Tibial artery (tissue), 4 donors: Measurements from ENCODE around the gene LAMC2.

ENCODE experiments used
- DNase-seq, 2 donors: peaks; one replicate each; pipeline ENCODE4 v3.0.0-alpha.2; 2019
- H3K27ac ChIP-seq, 2 donors: fragments of 200-600 bp; sonication (generic) in 1 of 2; 1 replicate in 1 of 2; 2 replicates in 1 of 2; pipeline ENCODE4 v1.5.1; 2018 to 2019; ENCODE audit warnings: mild to moderate bottlenecking in 1 of 2
- H3K27me3 ChIP-seq, 2 donors: fragments of 200-600 bp; sonication (generic) in 1 of 2; one replicate each; pipeline versions ENCODE4 v1.5.1 to v1.6.0; 2016 to 2019
- H3K36me3 ChIP-seq, 3 donors: fragments of 200-600 bp; sonication (generic) in 2 of 3; one replicate each; pipeline ENCODE4 v1.5.1; 2016 to 2019; ENCODE audit warnings: mild to moderate bottlenecking in 2 of 3
- H3K4me1 ChIP-seq, 4 donors: fragments of 200-600 bp; sonication (generic) in 2 of 4; 1 replicate in 3 of 4; 2 replicates in 1 of 4; pipeline ENCODE4 v1.5.1; 2016 to 2019
- H3K4me3 ChIP-seq, 2 donors: fragments of 200-600 bp; sonication (generic) in 1 of 2; 1 replicate in 1 of 2; 2 replicates in 1 of 2; pipeline ENCODE4 v1.5.1; 2018 to 2019; ENCODE audit warnings: mild to moderate bottlenecking in 2 of 2
- H3K9me3 ChIP-seq, 3 donors: fragments of 200-600 bp; sonication (generic) in 1 of 3; one replicate each; pipeline ENCODE4 v1.5.1; 2016 to 2019
- intact Hi-C: fragments of 100-400 bp; cut with DNase I; formaldehyde crosslinking; loops from one replicate; pipeline ENCODE4 v1.15.0; 2023; ENCODE audit warnings: low total_unique reads
- TF ChIP-seq, protein P1 (sequence below), 2 experiments: fragments of 200-600 bp in 1 of 2; fragments of 450-650 bp in 1 of 2; IDR thresholded peaks; one replicate each; pipeline ENCODE4 v1.5.1; 2017 to 2019; ENCODE audit warnings: antibody characterized with exemption in 2 of 2, mild to moderate bottlenecking in 1 of 2, moderate library complexity in 1 of 2

Gene LAMC2

DNA sequence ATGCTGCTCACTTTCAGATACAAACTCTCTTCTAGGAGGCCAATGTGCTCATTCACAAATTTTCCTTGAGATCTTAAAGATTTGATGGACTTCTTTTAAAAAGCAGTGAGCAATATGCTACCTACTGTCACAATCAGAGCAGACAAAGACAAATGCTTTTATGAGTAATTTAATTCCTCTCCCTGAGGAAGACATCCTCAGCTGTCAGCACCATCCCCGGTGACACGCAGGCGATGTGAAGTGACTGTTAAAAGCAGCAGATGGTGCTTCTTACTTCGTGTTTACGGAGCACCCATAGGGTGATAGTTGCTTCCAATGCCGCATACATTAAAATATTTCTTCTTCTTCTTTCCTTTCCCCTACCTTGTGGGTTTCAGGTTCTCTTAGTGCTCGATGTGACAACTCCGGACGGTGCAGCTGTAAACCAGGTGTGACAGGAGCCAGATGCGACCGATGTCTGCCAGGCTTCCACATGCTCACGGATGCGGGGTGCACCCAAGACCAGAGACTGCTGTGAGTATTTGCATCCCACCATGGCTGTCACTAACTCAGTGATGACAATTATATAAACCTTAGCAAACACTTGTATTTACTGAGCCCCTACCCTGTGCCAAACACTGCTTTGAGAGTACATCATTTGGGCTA lies 29.1 kb downstream of the LAMC2 start:
- DNase-seq = no peak
- Histone ChIP-seq H3K27ac (no peak overlapping the region), H3K4me3 (no peak overlapping the region), H3K4me1 (peaks cover 0 to 37% (median 28%) of the 10 kb centered on the region in 4 donors), H3K27me3 (no peaks in the 10 kb centered on the region), H3K9me3 (no peaks in the 10 kb centered on the region), H3K36me3 (no peaks in the 10 kb centered on the region)
- TF ChIP-seq, protein P1, sequence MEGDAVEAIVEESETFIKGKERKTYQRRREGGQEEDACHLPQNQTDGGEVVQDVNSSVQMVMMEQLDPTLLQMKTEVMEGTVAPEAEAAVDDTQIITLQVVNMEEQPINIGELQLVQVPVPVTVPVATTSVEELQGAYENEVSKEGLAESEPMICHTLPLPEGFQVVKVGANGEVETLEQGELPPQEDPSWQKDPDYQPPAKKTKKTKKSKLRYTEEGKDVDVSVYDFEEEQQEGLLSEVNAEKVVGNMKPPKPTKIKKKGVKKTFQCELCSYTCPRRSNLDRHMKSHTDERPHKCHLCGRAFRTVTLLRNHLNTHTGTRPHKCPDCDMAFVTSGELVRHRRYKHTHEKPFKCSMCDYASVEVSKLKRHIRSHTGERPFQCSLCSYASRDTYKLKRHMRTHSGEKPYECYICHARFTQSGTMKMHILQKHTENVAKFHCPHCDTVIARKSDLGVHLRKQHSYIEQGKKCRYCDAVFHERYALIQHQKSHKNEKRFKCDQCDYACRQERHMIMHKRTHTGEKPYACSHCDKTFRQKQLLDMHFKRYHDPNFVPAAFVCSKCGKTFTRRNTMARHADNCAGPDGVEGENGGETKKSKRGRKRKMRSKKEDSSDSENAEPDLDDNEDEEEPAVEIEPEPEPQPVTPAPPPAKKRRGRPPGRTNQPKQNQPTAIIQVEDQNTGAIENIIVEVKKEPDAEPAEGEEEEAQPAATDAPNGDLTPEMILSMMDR (IDR thresholded peaks at IDR 0.05) = no peak
- intact Hi-C loops = no loop called here

- intact Hi-C loops = no loop called here
- Histone ChIP-seq H3K27ac (no peak overlapping the region), H3K9me3 (no peaks in the 10 kb centered on the region), H3K4me1 (peaks cover 0 to 37% (median 28%) of the 10 kb centered on the region in 4 donors), H3K4me3 (no peak overlapping the region), H3K36me3 (no peaks in the 10 kb centered on the region), H3K27me3 (no peaks in the 10 kb centered on the region)
- TF ChIP-seq, protein P1 (IDR thresholded peaks at IDR 0.05) = no peak
- no peak for DNase-seq
These were observed 29.9 kb downstream of the LAMC2 start for GRCh38 chr1:183215936-183216335.

GRCh38 chr1:183218027-183218618 lies 32.1 kb downstream of the LAMC2 start:
- DNase-seq = peak; percentile 52 to 91
- intact Hi-C loops = no loop called here
- Histone ChIP-seq H3K27me3 (no peaks in the 10 kb centered on the region), H3K4me1 (peaks cover 0 to 37% (median 28%) of the 10 kb centered on the region in 4 donors), H3K36me3 (no peaks in the 10 kb centered on the region), H3K4me3 (no peak overlapping the region), H3K9me3 (no peaks in the 10 kb centered on the region), H3K27ac (peak overlapping the region; percentile 79 to 81)
- TF ChIP-seq, protein P1 (IDR thresholded peaks at IDR 0.05) = no peak

- TF ChIP-seq, protein P1 (IDR thresholded peaks at IDR 0.05) = no peak
- no peak overlapping the region for H3K4me3 ChIP-seq
- H3K4me1 ChIP-seq = peaks cover 0 to 37% (median 28%) of the 10 kb centered on the region in 4 donors
- intact Hi-C loops = no loop called here
- no peaks in the 10 kb centered on the region for H3K36me3 ChIP-seq
- no peaks in the 10 kb centered on the region for H3K27me3 ChIP-seq
- no peaks in the 10 kb centered on the region for H3K9me3 ChIP-seq
- peak overlapping the region; percentile 79 to 81 for H3K27ac ChIP-seq
- DNase-seq = peak; percentile 54 to 88
These were observed 33.0 kb downstream of the LAMC2 start for GRCh38 chr1:183218971-183219615.

DNA sequence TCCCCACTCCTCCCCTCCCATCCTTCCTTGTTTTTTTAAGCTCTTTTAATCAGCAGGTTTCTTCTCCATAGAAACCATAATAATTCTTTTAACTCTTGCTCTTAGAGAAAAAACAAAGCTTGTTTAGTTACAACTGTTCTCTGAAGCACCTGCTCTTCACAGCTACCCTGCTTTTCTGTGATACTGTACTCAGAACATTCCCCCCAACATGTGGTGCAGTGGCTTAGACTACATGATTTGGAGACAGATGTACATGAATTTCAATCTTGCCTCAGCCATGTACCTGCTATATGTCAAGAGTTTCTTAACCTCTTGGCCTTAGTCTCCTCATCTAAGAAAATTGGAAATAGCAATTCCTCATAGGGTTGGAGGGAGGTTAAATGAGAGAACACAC lies 33.5 kb downstream of the LAMC2 start:
- Histone ChIP-seq H3K27me3 (no peaks in the 10 kb centered on the region), H3K36me3 (no peaks in the 10 kb centered on the region), H3K4me1 (peaks cover 0 to 37% (median 28%) of the 10 kb centered on the region in 4 donors), H3K9me3 (no peaks in the 10 kb centered on the region), H3K4me3 (no peak overlapping the region), H3K27ac (peak overlapping the region; percentile 79 to 81)
- intact Hi-C loops = loop anchor here (10.0 kb wide), 1 partner anchor 195 kb away; the partner anchor contains the start of gene LAMC1
- TF ChIP-seq, protein P1 (IDR thresholded peaks at IDR 0.05) = no peak
- no peak for DNase-seq
